DND-41 (cell line): ENCODE results near the gene AMN1.

ENCODE experiments used
- EZH2 ChIP-seq: IDR thresholded peaks from 3 replicates; pipeline ENCODE4 v1.6.1; 2012; ENCODE audit warnings: borderline replicate concordance, low read depth, mild to moderate bottlenecking, moderate library complexity, low read length, inconsistent platforms; ENCODE audit not compliant: severe bottlenecking
- TF ChIP-seq, protein P1 (sequence below): IDR thresholded peaks from 2 replicates; pipeline ENCODE4 v1.5.1; 2012; ENCODE audit warnings: borderline replicate concordance, low read length, moderate library complexity, mild to moderate bottlenecking; ENCODE audit not compliant: poor library complexity, severe bottlenecking; ENCODE audit errors: extremely low read depth

DNA sequence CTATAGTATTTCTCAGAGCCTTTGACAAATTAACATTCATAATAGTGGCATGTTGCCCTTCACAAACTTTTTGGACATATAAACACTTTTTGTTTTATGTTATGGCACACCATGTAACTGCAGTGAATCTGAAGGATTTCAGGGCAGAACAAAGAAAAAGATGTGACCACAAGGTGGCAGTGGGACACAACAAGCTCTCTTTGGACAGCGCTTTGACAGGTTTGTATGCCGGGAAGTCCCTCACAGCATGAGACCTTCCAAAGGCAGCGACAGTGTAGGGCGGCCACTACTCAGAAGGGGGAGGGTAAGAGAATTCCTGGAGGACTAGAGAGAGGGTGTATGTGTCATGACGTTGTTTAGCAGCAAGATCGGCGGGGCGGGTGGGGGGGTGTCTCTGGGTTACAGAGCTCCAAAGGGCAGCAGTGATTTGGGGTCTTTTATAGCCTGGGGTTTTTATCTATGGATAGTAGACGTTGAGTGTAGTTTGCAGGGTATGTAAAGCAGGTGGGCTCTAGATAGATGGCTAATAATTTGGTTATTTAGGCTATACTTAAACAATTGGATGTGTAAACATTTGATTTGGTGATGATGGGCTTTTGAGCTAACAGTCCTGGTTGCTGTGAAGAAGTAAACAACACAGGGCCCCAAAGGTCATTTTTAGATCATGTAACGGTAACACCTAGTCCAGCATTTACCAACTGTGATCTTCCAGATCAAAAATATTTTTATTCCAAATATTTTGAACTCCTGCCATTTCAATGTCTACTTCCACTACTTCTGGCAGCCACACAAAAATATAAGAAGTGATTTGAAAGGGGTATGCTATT lies 46.5 kb downstream of the AMN1 start:
- TF ChIP-seq EZH2, result no peak
- TF ChIP-seq, protein P1, sequence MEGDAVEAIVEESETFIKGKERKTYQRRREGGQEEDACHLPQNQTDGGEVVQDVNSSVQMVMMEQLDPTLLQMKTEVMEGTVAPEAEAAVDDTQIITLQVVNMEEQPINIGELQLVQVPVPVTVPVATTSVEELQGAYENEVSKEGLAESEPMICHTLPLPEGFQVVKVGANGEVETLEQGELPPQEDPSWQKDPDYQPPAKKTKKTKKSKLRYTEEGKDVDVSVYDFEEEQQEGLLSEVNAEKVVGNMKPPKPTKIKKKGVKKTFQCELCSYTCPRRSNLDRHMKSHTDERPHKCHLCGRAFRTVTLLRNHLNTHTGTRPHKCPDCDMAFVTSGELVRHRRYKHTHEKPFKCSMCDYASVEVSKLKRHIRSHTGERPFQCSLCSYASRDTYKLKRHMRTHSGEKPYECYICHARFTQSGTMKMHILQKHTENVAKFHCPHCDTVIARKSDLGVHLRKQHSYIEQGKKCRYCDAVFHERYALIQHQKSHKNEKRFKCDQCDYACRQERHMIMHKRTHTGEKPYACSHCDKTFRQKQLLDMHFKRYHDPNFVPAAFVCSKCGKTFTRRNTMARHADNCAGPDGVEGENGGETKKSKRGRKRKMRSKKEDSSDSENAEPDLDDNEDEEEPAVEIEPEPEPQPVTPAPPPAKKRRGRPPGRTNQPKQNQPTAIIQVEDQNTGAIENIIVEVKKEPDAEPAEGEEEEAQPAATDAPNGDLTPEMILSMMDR, result peak; percentile 89
